Right atrium auricular region (tissue), 2 donors: ENCODE results near the gene YAF2. TPM values are rescaled to one million over a fixed set of nuclear protein-coding genes. Genes with fewer than 3 reads are reported as not detected.

Experiments used
- DNase-seq: peaks from one replicate; pipeline ENCODE4 v3.0.0-alpha.2; 2019; ENCODE audit warnings: low spot score
- H3K27ac ChIP-seq, 2 donors: fragments of 200-600 bp; sonication (generic); 1 replicate in 1 of 2; 2 replicates in 1 of 2; pipeline ENCODE4 v1.5.1; 2016 to 2019
- H3K27me3 ChIP-seq, 2 donors: fragments of 200-600 bp; sonication (generic); one replicate each; pipeline versions ENCODE4 v1.5.1 to v1.6.0; 2017 to 2019
- H3K36me3 ChIP-seq: fragments of 200-600 bp; sonication (generic); one replicate; pipeline ENCODE4 v1.5.1; 2016
- H3K4me1 ChIP-seq, 2 donors: fragments of 200-600 bp; sonication (generic); one replicate each; pipeline versions ENCODE4 v1.5.1 to v1.6.0; 2017 to 2019
- H3K4me3 ChIP-seq, 2 donors: fragments of 200-600 bp; sonication (generic); 1 replicate in 1 of 2; 2 replicates in 1 of 2; pipeline ENCODE4 v1.5.1; 2017 to 2019; ENCODE audit warnings: mild to moderate bottlenecking in 1 of 2, moderate library complexity in 1 of 2
- H3K9me3 ChIP-seq, 2 donors: fragments of 200-600 bp; sonication (generic); one replicate each; pipeline ENCODE4 v1.5.1; 2019
- total RNA-seq, 2 donors: library from RNA; depleted of rRNA; stranded (reverse); fragments of >200 nt; gene quantifications; one replicate each; pipeline ENCODE4 v1.1.0, GENCODE V29; 2016
- TF ChIP-seq, protein P1 (sequence below), 2 donors: fragments of 200-600 bp; sonication (generic); IDR thresholded peaks; one replicate each; pipeline ENCODE4 v1.5.1; 2019; ENCODE audit warnings: antibody characterized with exemption in 2 of 2

The YAF2 gene
- total RNA-seq, 2 donors from 2014 or later, result 54.3 to 63.2 TPM

DNA sequence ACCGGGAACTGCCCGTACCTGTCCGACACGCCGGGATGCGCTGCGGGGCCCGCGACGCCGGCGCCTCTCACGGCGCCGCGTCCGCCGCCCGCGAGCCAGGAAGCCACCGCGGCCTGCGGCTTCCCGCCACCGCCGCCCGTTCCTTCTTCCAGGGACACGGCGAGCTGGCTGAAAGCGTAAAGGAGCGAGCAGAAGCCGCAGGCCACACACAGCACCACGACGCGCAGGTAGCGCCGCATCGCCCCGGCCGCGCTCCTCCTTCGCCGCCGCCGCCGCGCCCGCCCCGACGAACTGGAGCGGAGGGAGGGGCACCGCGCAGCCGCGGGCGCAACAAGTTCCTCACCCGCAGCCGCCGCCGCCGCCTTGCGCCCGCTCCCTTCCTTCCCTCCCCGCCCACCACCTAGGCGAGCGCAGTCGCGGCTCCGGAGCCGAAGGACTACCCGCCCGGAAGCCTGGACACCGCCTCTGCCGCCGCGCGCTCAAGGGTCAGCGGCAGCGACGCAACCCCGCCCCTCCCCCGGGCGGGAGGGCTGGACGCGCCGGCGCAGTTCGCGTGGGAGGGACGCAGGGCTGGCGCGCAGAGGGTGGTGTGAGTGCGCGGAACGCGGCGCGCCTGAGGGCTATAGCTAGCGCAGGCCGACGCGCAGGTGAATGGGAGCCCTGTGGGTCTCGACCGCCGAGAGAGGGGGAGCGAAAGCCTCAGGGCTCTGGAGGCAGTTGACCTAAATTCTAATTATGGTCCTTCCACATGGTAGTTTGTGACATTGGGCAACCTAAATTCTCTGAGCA, 93.4 kb downstream of the YAF2 start, which contains the start of gene GXYLT1:
TSS of gene GXYLT1 (minus strand) at position 467 of the 789 bp plus-strand sequence. CDS start at position 239, 228 bp downstream.
- DNase-seq, result peak; percentile 86
- H3K4me3 ChIP-seq, result peak within 1 kb of the TSS; percentile 72 to 90
- H3K9me3 ChIP-seq, result no peaks in the 10 kb centered on the region
- H3K27me3 ChIP-seq, result no peaks in the 10 kb centered on the region
- peak within 1 kb of the TSS; percentile 87 to 88 for H3K27ac ChIP-seq
- TF ChIP-seq, protein P1, sequence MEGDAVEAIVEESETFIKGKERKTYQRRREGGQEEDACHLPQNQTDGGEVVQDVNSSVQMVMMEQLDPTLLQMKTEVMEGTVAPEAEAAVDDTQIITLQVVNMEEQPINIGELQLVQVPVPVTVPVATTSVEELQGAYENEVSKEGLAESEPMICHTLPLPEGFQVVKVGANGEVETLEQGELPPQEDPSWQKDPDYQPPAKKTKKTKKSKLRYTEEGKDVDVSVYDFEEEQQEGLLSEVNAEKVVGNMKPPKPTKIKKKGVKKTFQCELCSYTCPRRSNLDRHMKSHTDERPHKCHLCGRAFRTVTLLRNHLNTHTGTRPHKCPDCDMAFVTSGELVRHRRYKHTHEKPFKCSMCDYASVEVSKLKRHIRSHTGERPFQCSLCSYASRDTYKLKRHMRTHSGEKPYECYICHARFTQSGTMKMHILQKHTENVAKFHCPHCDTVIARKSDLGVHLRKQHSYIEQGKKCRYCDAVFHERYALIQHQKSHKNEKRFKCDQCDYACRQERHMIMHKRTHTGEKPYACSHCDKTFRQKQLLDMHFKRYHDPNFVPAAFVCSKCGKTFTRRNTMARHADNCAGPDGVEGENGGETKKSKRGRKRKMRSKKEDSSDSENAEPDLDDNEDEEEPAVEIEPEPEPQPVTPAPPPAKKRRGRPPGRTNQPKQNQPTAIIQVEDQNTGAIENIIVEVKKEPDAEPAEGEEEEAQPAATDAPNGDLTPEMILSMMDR (IDR thresholded peaks at IDR 0.05), result peak in 1 of 2 donors; percentile 25
- H3K4me1 ChIP-seq, result peaks cover 0 to 16% of the 10 kb centered on the region in 2 donors
- H3K36me3 ChIP-seq, result no peaks in the 10 kb centered on the region

DNA sequence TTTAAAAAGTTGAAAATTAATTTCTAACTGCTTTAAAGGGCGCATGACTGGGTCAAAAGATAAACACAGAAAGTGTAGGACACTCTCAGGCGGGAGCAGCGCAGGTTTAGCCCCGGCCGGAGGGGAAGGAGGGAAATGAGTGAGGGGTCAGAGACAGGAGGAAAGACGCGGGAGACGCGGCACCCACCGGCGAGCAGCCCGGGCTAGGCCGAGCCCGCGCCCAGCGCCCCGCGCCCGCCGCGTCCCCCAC, 94.0 kb downstream of the YAF2 start:
- peak overlapping the region; percentile 87 to 88 for H3K27ac ChIP-seq
- no peaks in the 10 kb centered on the region for H3K36me3 ChIP-seq
- TF ChIP-seq, protein P1 (IDR thresholded peaks at IDR 0.05), result no peak
- peaks cover 0 to 16% of the 10 kb centered on the region in 2 donors for H3K4me1 ChIP-seq
- no peaks in the 10 kb centered on the region for H3K9me3 ChIP-seq
- DNase-seq, result no peak
- no peaks in the 10 kb centered on the region for H3K27me3 ChIP-seq
- peak overlapping the region; percentile 72 to 90 for H3K4me3 ChIP-seq

DNA sequence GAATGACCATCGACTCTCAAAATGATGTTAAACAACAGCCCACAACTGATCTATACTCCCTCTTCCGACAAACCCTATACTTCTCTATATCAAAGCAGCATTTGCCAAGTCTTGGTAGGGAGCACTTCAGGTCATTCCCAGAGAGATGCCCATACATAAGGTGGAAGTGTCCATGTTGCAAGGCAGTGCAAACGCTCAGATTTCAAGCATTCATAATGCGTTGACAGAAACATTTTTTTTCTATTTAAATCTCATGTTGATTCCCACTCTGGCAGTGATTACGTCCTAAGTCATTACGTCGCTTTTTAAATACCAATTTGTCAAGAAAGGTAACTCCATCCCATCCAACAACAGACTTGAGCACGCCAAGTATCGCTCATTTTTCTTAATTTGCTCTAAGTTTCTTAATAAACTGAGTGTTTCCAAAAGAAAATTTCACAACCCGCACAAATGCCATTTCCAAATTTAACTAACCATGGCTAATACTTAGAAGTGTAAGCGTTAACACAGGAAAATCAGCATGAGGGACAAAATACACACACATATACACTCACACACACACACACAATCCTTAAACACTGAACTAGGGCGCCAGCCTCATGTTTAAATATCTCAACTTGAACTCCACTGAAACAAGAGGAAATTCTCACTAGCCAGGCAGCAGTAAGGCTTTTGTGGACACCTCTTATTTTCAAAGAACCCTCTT, 94.4 kb downstream of the YAF2 start:
- DNase-seq, result no peak
- Histone ChIP-seq H3K9me3 (no peaks in the 10 kb centered on the region), H3K4me3 (peak overlapping the region; percentile 72 to 90), H3K27me3 (no peaks in the 10 kb centered on the region), H3K27ac (peak overlapping the region; percentile 87 to 88), H3K4me1 (peaks cover 0 to 16% of the 10 kb centered on the region in 2 donors), H3K36me3 (no peaks in the 10 kb centered on the region)
- TF ChIP-seq, protein P1 (IDR thresholded peaks at IDR 0.05), result no peak

DNA sequence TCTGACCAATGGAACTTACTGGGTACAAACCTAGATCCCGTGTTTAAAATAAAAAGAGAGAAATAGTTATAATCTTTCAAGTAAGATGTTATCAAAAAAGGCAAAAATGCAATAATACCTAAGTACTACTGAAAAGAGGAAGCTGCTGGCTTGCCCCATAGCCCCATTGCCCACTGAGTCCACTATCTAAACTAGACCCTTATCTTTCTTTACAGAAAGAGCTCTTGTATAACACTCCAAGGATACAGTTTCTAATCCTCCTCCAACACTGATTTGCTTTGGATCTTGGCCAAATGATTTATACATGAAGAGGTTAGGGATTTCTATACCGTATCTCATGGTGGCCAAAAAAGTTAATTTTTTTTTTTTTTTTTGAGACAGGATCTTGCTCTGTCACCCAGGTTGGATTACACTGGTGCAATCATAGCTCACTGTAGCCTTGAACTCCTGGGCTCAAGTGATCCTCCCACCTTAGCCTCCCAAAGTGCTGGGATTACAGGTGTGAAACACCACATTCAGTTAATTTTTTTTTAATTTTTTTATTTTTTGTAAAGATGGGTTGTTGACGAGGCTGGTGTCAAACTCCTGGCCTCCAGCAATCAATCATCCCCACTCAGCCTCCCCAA, 96.0 kb downstream of the YAF2 start:
- no peak overlapping the region for H3K27ac ChIP-seq
- no peak overlapping the region for H3K4me3 ChIP-seq
- no peaks in the 10 kb centered on the region for H3K36me3 ChIP-seq
- TF ChIP-seq, protein P1 (IDR thresholded peaks at IDR 0.05), result no peak
- H3K4me1 ChIP-seq, result peaks cover 0 to 16% of the 10 kb centered on the region in 2 donors
- DNase-seq, result no peak
- no peaks in the 10 kb centered on the region for H3K9me3 ChIP-seq
- no peaks in the 10 kb centered on the region for H3K27me3 ChIP-seq

DNA sequence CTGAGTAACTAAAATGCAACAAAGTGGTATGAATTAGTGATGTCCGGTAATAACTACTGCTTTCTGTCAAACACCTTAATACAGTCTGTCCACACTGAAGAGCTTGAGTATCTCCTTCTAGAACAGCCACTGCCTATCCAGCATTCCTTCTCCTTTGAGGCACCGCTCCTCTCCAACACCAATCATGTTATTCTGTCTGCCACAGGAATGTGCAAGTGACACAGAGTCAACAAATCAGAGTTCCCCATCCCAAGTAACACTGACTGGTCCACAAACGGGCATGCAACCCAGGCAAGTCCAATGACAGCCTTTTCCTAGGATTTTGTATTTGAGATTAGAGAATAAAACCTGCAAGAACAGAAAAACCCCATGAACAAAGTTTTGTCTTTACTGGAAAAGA, 97.1 kb downstream of the YAF2 start:
- Histone ChIP-seq H3K4me3 (no peak overlapping the region), H3K27me3 (no peaks in the 10 kb centered on the region), H3K4me1 (peaks cover 0 to 16% of the 10 kb centered on the region in 2 donors), H3K9me3 (no peaks in the 10 kb centered on the region), H3K27ac (no peak overlapping the region), H3K36me3 (no peaks in the 10 kb centered on the region)
- TF ChIP-seq, protein P1 (IDR thresholded peaks at IDR 0.05), result no peak
- no peak for DNase-seq
